Activated CD8-positive, alpha-beta memory T cell treated with anti-CD3 and anti-CD28 coated beads for 4 hours (primary cell): ENCODE data around the gene INSYN2B.
"Not testable (repeated sequence)": the region's sequence is repeated elsewhere in the genome, so short reads cannot be mapped to it uniquely, and the experiment has no call there.

ENCODE experiments used
- DNase-seq, 2 donors: peaks; one replicate each; pipeline ENCODE4 v3.0.0-alpha.2; 2020; ENCODE audit warnings: low read depth in 2 of 2

Gene INSYN2B

GRCh38 chr5:169851321-169851850 lies 128.9 kb downstream of the INSYN2B start:
- no peak for DNase-seq

- no peak for DNase-seq
Measured at GRCh38 chr5:169850409-169850808, 129.9 kb downstream of the INSYN2B start.

- DNase-seq: no peak
Measured at GRCh38 chr5:169848792-169849191, 131.5 kb downstream of the INSYN2B start.

GRCh38 chr5:169848271-169848670 lies 132.0 kb downstream of the INSYN2B start:
- no peak for DNase-seq

GRCh38 chr5:169847519-169847918 lies 132.8 kb downstream of the INSYN2B start:
- no peak for DNase-seq

- DNase-seq: no peak
Measured at GRCh38 chr5:169842699-169843098, 137.6 kb downstream of the INSYN2B start.

GRCh38 chr5:169840405-169840804 lies 139.9 kb downstream of the INSYN2B start:
- DNase-seq: no peak

GRCh38 chr5:169838688-169839087 lies 141.6 kb downstream of the INSYN2B start:
- DNase-seq: no peak

GRCh38 chr5:169837686-169838085 lies 142.6 kb downstream of the INSYN2B start:
- no peak for DNase-seq

- no peak for DNase-seq
Measured at GRCh38 chr5:169836835-169837536, 143.3 kb downstream of the INSYN2B start.

- not testable (repeated sequence) for DNase-seq
Measured at GRCh38 chr5:169834540-169834939, 145.8 kb downstream of the INSYN2B start.

GRCh38 chr5:169833681-169834292 lies 146.5 kb downstream of the INSYN2B start:
- not testable (repeated sequence) for DNase-seq

GRCh38 chr5:169832845-169833244 lies 147.4 kb downstream of the INSYN2B start:
- no peak for DNase-seq

- no peak for DNase-seq
Measured at GRCh38 chr5:169832304-169832703, 148.0 kb downstream of the INSYN2B start.

GRCh38 chr5:169831331-169831730 lies 149.0 kb downstream of the INSYN2B start:
- DNase-seq: no peak

GRCh38 chr5:169828385-169828784 lies 151.9 kb downstream of the INSYN2B start:
- DNase-seq: no peak

- no peak for DNase-seq
Measured at GRCh38 chr5:169827769-169828168, 152.5 kb downstream of the INSYN2B start.

- DNase-seq: no peak
Measured at GRCh38 chr5:169826618-169827017, 153.7 kb downstream of the INSYN2B start.

GRCh38 chr5:169817031-169817430 lies 163.3 kb downstream of the INSYN2B start:
- no peak for DNase-seq

GRCh38 chr5:169814522-169814921 lies 165.8 kb downstream of the INSYN2B start:
- DNase-seq: no peak
